H9 (cell line): ENCODE measurements around the gene CDRT4. TPM values are rescaled to one million over a fixed set of nuclear protein-coding genes. Genes with fewer than 3 reads are reported as not detected.

Experiments used
- DNase-seq: peaks from one replicate; pipeline ENCODE4 v3.0.0-alpha.2; 2017
- H2AFZ ChIP-seq: one replicate; pipeline ENCODE4 v1.6.1; 2013; ENCODE audit warnings: mild to moderate bottlenecking, low read length, control low read depth, moderate library complexity
- H2AK5ac ChIP-seq: 2 replicates; pipeline ENCODE4 v1.6.1; 2013; ENCODE audit warnings: low read length, control low read depth, mixed read lengths; ENCODE audit not compliant: insufficient read length
- H2BK120ac ChIP-seq: one replicate; pipeline ENCODE4 v1.6.1; 2013; ENCODE audit warnings: low read depth, mild to moderate bottlenecking, low read length, control low read depth, inconsistent platforms; ENCODE audit not compliant: poor library complexity, severe bottlenecking
- H2BK12ac ChIP-seq: 2 replicates; pipeline ENCODE4 v1.6.1; 2013; ENCODE audit warnings: low read length, control low read depth, mixed read lengths, low read depth; ENCODE audit not compliant: insufficient read length
- H2BK15ac ChIP-seq: 2 replicates; pipeline ENCODE4 v1.6.1; 2013; ENCODE audit warnings: low read depth, low read length, control low read depth
- H2BK20ac ChIP-seq: one replicate; pipeline ENCODE4 v1.6.1; 2013; ENCODE audit warnings: low read depth, mild to moderate bottlenecking, low read length, control low read depth, inconsistent platforms; ENCODE audit not compliant: poor library complexity, severe bottlenecking
- H2BK5ac ChIP-seq: 2 replicates; pipeline ENCODE4 v1.6.1; 2013; ENCODE audit warnings: low read length, control low read depth, mixed read lengths; ENCODE audit not compliant: insufficient read length
- H3K14ac ChIP-seq: 2 replicates; pipeline ENCODE4 v1.6.1; 2013; ENCODE audit warnings: low read length, control low read depth; ENCODE audit not compliant: insufficient read depth
- H3K18ac ChIP-seq: 2 replicates; pipeline ENCODE4 v1.6.1; 2013; ENCODE audit warnings: low read depth, mild to moderate bottlenecking, mixed read lengths, low read length, control low read depth; ENCODE audit not compliant: insufficient read length
- H3K23ac ChIP-seq: 2 replicates; pipeline ENCODE4 v1.6.1; 2013; ENCODE audit warnings: low read length, control low read depth, mixed read lengths, low read depth; ENCODE audit not compliant: insufficient read length
- H3K23me2 ChIP-seq: 2 replicates; pipeline ENCODE4 v1.6.1; 2013; ENCODE audit warnings: low read depth, mild to moderate bottlenecking, mixed read lengths, low read length, control low read depth; ENCODE audit not compliant: insufficient read length, poor library complexity, severe bottlenecking
- H3K27ac ChIP-seq: 2 replicates; pipeline ENCODE4 v1.5.1; 2013; ENCODE audit warnings: low read length, control low read depth, mixed read lengths, low read depth; ENCODE audit not compliant: insufficient read length
- H3K27me3 ChIP-seq: 2 replicates; pipeline ENCODE4 v1.6.1; 2013; ENCODE audit warnings: low read length, control low read depth, inconsistent platforms; ENCODE audit not compliant: insufficient read depth
- H3K4ac ChIP-seq: 2 replicates; pipeline ENCODE4 v1.6.1; 2013; ENCODE audit warnings: low read depth, mild to moderate bottlenecking, control low read depth, inconsistent platforms, low read length, moderate library complexity
- H3K4me1 ChIP-seq: 2 replicates; pipeline ENCODE4 v1.6.1; 2013; ENCODE audit warnings: low read length, control low read depth, inconsistent platforms; ENCODE audit not compliant: insufficient read depth
- H3K4me2 ChIP-seq: 2 replicates; pipeline ENCODE4 v1.6.1; 2013; ENCODE audit warnings: low read length, control low read depth, mixed read lengths; ENCODE audit not compliant: insufficient read length, insufficient read depth
- H3K56ac ChIP-seq: 2 replicates; pipeline ENCODE4 v1.6.1; 2013; ENCODE audit warnings: low read depth, mild to moderate bottlenecking, mixed read lengths, low read length, control low read depth; ENCODE audit not compliant: insufficient read length
- H3K79me1 ChIP-seq: 2 replicates; pipeline ENCODE4 v1.6.1; 2013; ENCODE audit warnings: low read depth, mild to moderate bottlenecking, moderate library complexity, low read length, control low read depth, inconsistent platforms; ENCODE audit not compliant: insufficient read depth, poor library complexity, severe bottlenecking
- H3K79me2 ChIP-seq: 2 replicates; pipeline ENCODE4 v1.6.1; 2013; ENCODE audit warnings: low read length, control low read depth, inconsistent platforms; ENCODE audit not compliant: insufficient read depth
- H3K9ac ChIP-seq: 2 replicates; pipeline ENCODE4 v1.6.1; 2013; ENCODE audit warnings: low read length, control low read depth, mixed read lengths; ENCODE audit not compliant: insufficient read length; ENCODE audit errors: extremely low read depth
- H3K9me3 ChIP-seq: one replicate; pipeline ENCODE4 v1.6.1; 2013; ENCODE audit warnings: low read depth, low read length, inconsistent platforms; ENCODE audit not compliant: control insufficient read depth
- H3T11ph ChIP-seq: one replicate; pipeline ENCODE4 v1.6.1; 2013; ENCODE audit warnings: mild to moderate bottlenecking, low read length, control low read depth, inconsistent platforms
- H4K20me1 ChIP-seq: one replicate; pipeline ENCODE4 v1.6.1; 2013; ENCODE audit not compliant: control insufficient read depth, insufficient read length, insufficient read depth
- H4K5ac ChIP-seq: 2 replicates; pipeline ENCODE4 v1.6.1; 2013; ENCODE audit warnings: low read depth, mild to moderate bottlenecking, mixed read lengths, low read length, control low read depth; ENCODE audit not compliant: insufficient read length
- H4K8ac ChIP-seq: replicated peaks from 2 replicates; pipeline ENCODE4 v1.6.1; 2013; ENCODE audit warnings: low read length, control low read depth, mixed read lengths, low read depth; ENCODE audit not compliant: insufficient read length
- H4K91ac ChIP-seq: 2 replicates; pipeline ENCODE4 v1.6.1; 2013; ENCODE audit warnings: low read depth, mild to moderate bottlenecking, moderate library complexity, mixed read lengths, low read length, control low read depth; ENCODE audit not compliant: insufficient read length
- H3K27ac Mint-ChIP-seq, 3 experiments: 2 replicates in 2 of 3; 3 replicates in 1 of 3; pipeline ENCODE4 v1.8.0; 2020 to 2021; ENCODE audit warnings: mixed read lengths in 3 of 3, mild to moderate bottlenecking in 1 of 3, moderate library complexity in 1 of 3
- H3K27me3 Mint-ChIP-seq: 2 replicates; pipeline ENCODE4 v1.8.0; 2021; ENCODE audit warnings: low read depth, mild to moderate bottlenecking, moderate library complexity, mixed read lengths
- H3K36me3 Mint-ChIP-seq, 3 experiments: 2 replicates in 2 of 3; 3 replicates in 1 of 3; pipeline ENCODE4 v1.8.0; 2020 to 2021; ENCODE audit warnings: low read depth in 3 of 3, mixed read lengths in 3 of 3; ENCODE audit not compliant: insufficient read depth in 1 of 3
- H3K4me1 Mint-ChIP-seq, 2 experiments: 2 replicates each; pipeline ENCODE4 v1.8.0; 2020; ENCODE audit warnings: mixed read lengths in 2 of 2
- H3K4me3 Mint-ChIP-seq, 2 experiments: 2 replicates in 1 of 2; 3 replicates in 1 of 2; pipeline ENCODE4 v1.8.0; 2020 to 2021; ENCODE audit warnings: mild to moderate bottlenecking in 2 of 2, mixed read lengths in 2 of 2, moderate library complexity in 1 of 2
- H3K9me3 Mint-ChIP-seq, 2 experiments: 2 replicates in 1 of 2; 3 replicates in 1 of 2; pipeline ENCODE4 v1.8.0; 2020; ENCODE audit warnings: mild to moderate bottlenecking in 2 of 2, mixed read lengths in 2 of 2, moderate library complexity in 1 of 2
- CTCF ChIP-seq: fragments of 200-600 bp; sonication (generic); conservative IDR thresholded peaks from 3 replicates; pipeline ENCODE4 v1.8.0; 2021; ENCODE audit warnings: antibody characterized with exemption, mild to moderate bottlenecking
- WGBS: extraction: QIAGEN DNeasy Blood & Tissue Kit; methylation state at CpG from one replicate; pipeline ENCODE4 v1.1.7; 2013; ENCODE audit warnings: missing lambda C conversion rate, low lambda C conversion rate, mixed read lengths; ENCODE audit not compliant: insufficient read length; ENCODE audit errors: extremely low coverage; 5-methylcytosine and 5-hydroxymethylcytosine counted together
- total RNA-seq: library from RNA; stranded (reverse); gene quantifications from 2 replicates; pipeline ENCODE4 v1.2.1, GENCODE V29; 2021

CDRT4 gene
- total RNA-seq, 1 experiment from 2014 or later, result 3.8 TPM

- H2BK15ac ChIP-seq, result no peak overlapping the region
- H3K79me1 ChIP-seq, result no peaks in the 10 kb centered on the region
- H4K8ac ChIP-seq, result no peak overlapping the region
- no peak overlapping the region for H3K23ac ChIP-seq
- Mint-ChIP-seq H3K4me3 (no peak overlapping the region), H3K27me3 (peaks cover 2% of the 10 kb centered on the region; the same call in 1 of the 2 replicates), H3K27ac (no peak overlapping the region), H3K4me1 (peaks cover 2 to 7% of the 10 kb centered on the region in 2 experiments; a peak in 2 of 4 replicates), H3K9me3 (peaks cover 0 to 2% of the 10 kb centered on the region in 2 experiments; a peak in 1 of 5 replicates), H3K36me3 (peaks cover 0 to 6% (median 6%) of the 10 kb centered on the region in 3 experiments; a peak in 5 of 7 replicates)
- H3K23me2 ChIP-seq, result no peaks in the 10 kb centered on the region
- no peaks in the 10 kb centered on the region for H3K9me3 ChIP-seq
- H3K27me3 ChIP-seq, result no peaks in the 10 kb centered on the region
- H3T11ph ChIP-seq, result no peak overlapping the region
- no peak overlapping the region for H3K9ac ChIP-seq
- H4K20me1 ChIP-seq, result no peaks in the 10 kb centered on the region
- DNase-seq, result no peak
- H3K27ac ChIP-seq, result no peak overlapping the region
- no peak overlapping the region for H3K14ac ChIP-seq
- H4K91ac ChIP-seq, result no peak overlapping the region
- H2BK12ac ChIP-seq, result no peak overlapping the region
- H4K5ac ChIP-seq, result no peak overlapping the region
- no CpG with 5 or more reads among the region's 11 CpGs for WGBS
- H2AFZ ChIP-seq, result no peak overlapping the region
- H3K18ac ChIP-seq, result no peak overlapping the region
- H2BK5ac ChIP-seq, result no peak overlapping the region
- H3K79me2 ChIP-seq, result no peaks in the 10 kb centered on the region
- no peak overlapping the region for H3K4ac ChIP-seq
- no peak overlapping the region for H2AK5ac ChIP-seq
- no peaks in the 10 kb centered on the region for H3K4me1 ChIP-seq
- H2BK120ac ChIP-seq, result no peak overlapping the region
- no peak for TF ChIP-seq CTCF
- no peak overlapping the region for H3K4me2 ChIP-seq
- no peak overlapping the region for H3K56ac ChIP-seq
- H2BK20ac ChIP-seq, result no peak overlapping the region
Measured at GRCh38 chr17:15431196-15431595, 36.2 kb downstream of the CDRT4 start.
